Muscle layer of colon (tissue), 2 donors: ENCODE measurements around the gene CRYGN.

Experiments used
- H3K27ac ChIP-seq: one replicate; pipeline ENCODE4 v1.7.0; 2013; ENCODE audit warnings: low read depth, mild to moderate bottlenecking, low read length, moderate library complexity
- H3K27me3 ChIP-seq, 2 donors: one replicate each; pipeline ENCODE4 v1.7.0; 2013; ENCODE audit warnings: low read length in 2 of 2, mild to moderate bottlenecking in 2 of 2; ENCODE audit not compliant: insufficient read depth in 2 of 2, control insufficient read depth in 1 of 2
- H3K36me3 ChIP-seq: one replicate; pipeline ENCODE4 v1.7.0; 2013; ENCODE audit warnings: mild to moderate bottlenecking, low read length; ENCODE audit not compliant: insufficient read depth
- H3K4me1 ChIP-seq: one replicate; pipeline ENCODE4 v1.7.0; 2013; ENCODE audit warnings: mild to moderate bottlenecking, low read length; ENCODE audit not compliant: insufficient read depth
- H3K4me3 ChIP-seq, 2 donors: one replicate each; pipeline ENCODE4 v1.7.0; 2013; ENCODE audit warnings: low read length in 2 of 2, low read depth in 1 of 2, mild to moderate bottlenecking in 1 of 2, moderate library complexity in 1 of 2
- H3K9ac ChIP-seq: one replicate; pipeline ENCODE4 v1.7.0; 2013; ENCODE audit warnings: low read length
- H3K9me3 ChIP-seq: one replicate; pipeline ENCODE4 v1.7.0; 2013; ENCODE audit warnings: mild to moderate bottlenecking, low read length
- donor health status: abdominal sarcoma.
- donor health status: Adenocarcinoma of cecum.

Gene CRYGN

GRCh38 chr7:151383638-151384351 is 56.1 kb downstream of the CRYGN start:
- Histone ChIP-seq H3K27ac (no peak overlapping the region), H3K9me3 (no peaks in the 10 kb centered on the region), H3K4me1 (peaks cover 5% of the 10 kb centered on the region), H3K4me3 (no peak overlapping the region), H3K9ac (no peak overlapping the region), H3K27me3 (peaks cover 7 to 22% of the 10 kb centered on the region in 2 donors), H3K36me3 (no peaks in the 10 kb centered on the region)

- H3K27me3 ChIP-seq, result peaks cover 7 to 22% of the 10 kb centered on the region in 2 donors
- no peaks in the 10 kb centered on the region for H3K9me3 ChIP-seq
- peaks cover 12% of the 10 kb centered on the region for H3K36me3 ChIP-seq
- H3K4me1 ChIP-seq, result peaks cover 5% of the 10 kb centered on the region
- H3K27ac ChIP-seq, result no peak overlapping the region
- H3K9ac ChIP-seq, result no peak overlapping the region
- peak overlapping the region; percentile 32 for H3K4me3 ChIP-seq
Measured at GRCh38 chr7:151382079-151382885, 57.7 kb downstream of the CRYGN start.

GRCh38 chr7:151381348-151382078 is 58.4 kb downstream of the CRYGN start:
- H3K27me3 ChIP-seq, result peaks cover 7 to 22% of the 10 kb centered on the region in 2 donors
- H3K36me3 ChIP-seq, result peaks cover 20% of the 10 kb centered on the region
- peaks cover 5% of the 10 kb centered on the region for H3K4me1 ChIP-seq
- H3K4me3 ChIP-seq, result peak overlapping the region; percentile 32
- H3K27ac ChIP-seq, result no peak overlapping the region
- no peak overlapping the region for H3K9ac ChIP-seq
- H3K9me3 ChIP-seq, result no peaks in the 10 kb centered on the region

- H3K36me3 ChIP-seq, result peaks cover 24% of the 10 kb centered on the region
- peaks cover 7 to 22% of the 10 kb centered on the region in 2 donors for H3K27me3 ChIP-seq
- no peak overlapping the region for H3K9ac ChIP-seq
- H3K27ac ChIP-seq, result no peak overlapping the region
- peak overlapping the region in 1 of 2 donors; percentile 32 for H3K4me3 ChIP-seq
- H3K4me1 ChIP-seq, result peaks cover 5% of the 10 kb centered on the region
- no peaks in the 10 kb centered on the region for H3K9me3 ChIP-seq
Measured at GRCh38 chr7:151381098-151381347, 58.9 kb downstream of the CRYGN start.

GRCh38 chr7:151380199-151381097 is 59.5 kb downstream of the CRYGN start:
- H3K36me3 ChIP-seq, result peaks cover 30% of the 10 kb centered on the region

GRCh38 chr7:151379534-151380198 is 60.3 kb downstream of the CRYGN start:
- Histone ChIP-seq H3K9ac (no peak overlapping the region), H3K27ac (no peak overlapping the region), H3K4me3 (no peak overlapping the region), H3K36me3 (peaks cover 33% of the 10 kb centered on the region), H3K9me3 (no peaks in the 10 kb centered on the region), H3K4me1 (peaks cover 5% of the 10 kb centered on the region), H3K27me3 (peaks cover 7 to 22% of the 10 kb centered on the region in 2 donors)

More at GRCh38 chr7:151380199-151381097, 59.5 kb downstream of the CRYGN start:
- H3K9me3 ChIP-seq, result no peaks in the 10 kb centered on the region
- peaks cover 7 to 22% of the 10 kb centered on the region in 2 donors for H3K27me3 ChIP-seq
- no peak overlapping the region for H3K27ac ChIP-seq
- H3K4me1 ChIP-seq, result peaks cover 5% of the 10 kb centered on the region
- H3K9ac ChIP-seq, result no peak overlapping the region
- H3K4me3 ChIP-seq, result no peak overlapping the region

- Histone ChIP-seq H3K9me3 (no peaks in the 10 kb centered on the region), H3K36me3 (peaks cover 38% of the 10 kb centered on the region), H3K4me3 (no peak overlapping the region), H3K4me1 (peaks cover 5% of the 10 kb centered on the region), H3K9ac (no peak overlapping the region), H3K27ac (no peak overlapping the region), H3K27me3 (peaks cover 7 to 22% of the 10 kb centered on the region in 2 donors)
Measured at GRCh38 chr7:151379193-151379520, 60.8 kb downstream of the CRYGN start.
